ENCODE measurements around the gene F5. TPM values are rescaled to one million over a fixed set of nuclear protein-coding genes. Genes with fewer than 3 reads are reported as not detected.
A peak's percentile ranks its signal among the peaks of the same experiment; 100 is the strongest.

F5 gene
- polyA plus RNA-seq, 3 donors, result 6.5 to 14.5 (median 7.1) TPM

GRCh38 chr1:169472738-169473137 lies 113.5 kb downstream of the F5 start:
- Histone ChIP-seq H3K4me3 (replicated peaks in 1 of 3; ENCODE audit: low read depth in 2 of 3, low read length in 3 of 3) (no peak overlapping the region), H3K36me3 (replicated peaks in 1 of 2; ENCODE audit: control insufficient read depth in 1 of 2, insufficient read depth in 2 of 2, low read length in 2 of 2) (peaks cover 3 to 6% of the 10 kb centered on the region in 2 donors), H4K20me1 (ENCODE audit: insufficient read depth, low read length) (no peaks in the 10 kb centered on the region), H3K27ac (ENCODE audit: low read depth in 1 of 2, low read length in 2 of 2) (no peak overlapping the region), H3K4me2 (replicated peaks; ENCODE audit: extremely low read depth, low read length, poor library complexity, severe bottlenecking) (no peak overlapping the region), H3K9ac (ENCODE audit: insufficient read depth, low read length, poor library complexity, severe bottlenecking) (no peak overlapping the region), H3K27me3 (ENCODE audit: control insufficient read depth in 2 of 2, insufficient read depth in 2 of 2, low read length in 2 of 2) (no peaks in the 10 kb centered on the region), H3K4me1 (ENCODE audit: control insufficient read depth in 1 of 2, insufficient read depth in 2 of 2, low read length in 2 of 2) (peaks cover 4 to 11% of the 10 kb centered on the region in 2 donors), H3K79me2 (ENCODE audit: insufficient read depth, low read length) (peaks cover 7% of the 10 kb centered on the region), H3K9me3 (replicated peaks in 1 of 2; ENCODE audit: control insufficient read depth in 1 of 2, insufficient read depth in 1 of 2, low read length in 2 of 2) (no peaks in the 10 kb centered on the region), H2AFZ (ENCODE audit: insufficient read depth, low read depth, low read length, poor library complexity, severe bottlenecking) (no peak overlapping the region)
- no peak overlapping the region for H3K4me3 Mint-ChIP-seq
- H3K27me3 Mint-ChIP-seq (ENCODE audit: low read depth in 3 of 3), result peaks cover 0 to 3% (median 0%) of the 10 kb centered on the region in 3 donors
- WGBS (ENCODE audit: insufficient coverage), result no CpG with 5 or more reads among the region's 3 CpGs
- DNase-seq, result no peak
- intact Hi-C loops (cut with micrococcal nuclease), result no loop called here
- peaks cover 28 to 35% of the 10 kb centered on the region in 2 donors for H3K36me3 Mint-ChIP-seq
- H3K4me1 Mint-ChIP-seq, result peaks cover 2% of the 10 kb centered on the region
- H3K27ac Mint-ChIP-seq, result no peak overlapping the region
- H3K9me3 Mint-ChIP-seq, result no peaks in the 10 kb centered on the region
- TF ChIP-seq CTCF (IDR thresholded peaks at IDR 0.05), result no peak

- H3K4me3 Mint-ChIP-seq, result no peak overlapping the region
- Histone ChIP-seq H3K4me3 (replicated peaks in 1 of 3; ENCODE audit: low read depth in 2 of 3, low read length in 3 of 3) (no peak overlapping the region), H3K9me3 (replicated peaks in 1 of 2; ENCODE audit: control insufficient read depth in 1 of 2, insufficient read depth in 1 of 2, low read length in 2 of 2) (no peaks in the 10 kb centered on the region), H3K4me1 (ENCODE audit: control insufficient read depth in 1 of 2, insufficient read depth in 2 of 2, low read length in 2 of 2) (peaks cover 4 to 11% of the 10 kb centered on the region in 2 donors), H4K20me1 (ENCODE audit: insufficient read depth, low read length) (no peaks in the 10 kb centered on the region), H3K79me2 (ENCODE audit: insufficient read depth, low read length) (no peaks in the 10 kb centered on the region), H3K9ac (ENCODE audit: insufficient read depth, low read length, poor library complexity, severe bottlenecking) (no peak overlapping the region), H3K4me2 (replicated peaks; ENCODE audit: extremely low read depth, low read length, poor library complexity, severe bottlenecking) (no peak overlapping the region), H3K36me3 (replicated peaks in 1 of 2; ENCODE audit: control insufficient read depth in 1 of 2, insufficient read depth in 2 of 2, low read length in 2 of 2) (peaks cover 8 to 22% of the 10 kb centered on the region in 2 donors), H3K27ac (ENCODE audit: low read depth in 1 of 2, low read length in 2 of 2) (no peak overlapping the region), H2AFZ (ENCODE audit: insufficient read depth, low read depth, low read length, poor library complexity, severe bottlenecking) (no peak overlapping the region), H3K27me3 (ENCODE audit: control insufficient read depth in 2 of 2, insufficient read depth in 2 of 2, low read length in 2 of 2) (no peaks in the 10 kb centered on the region)
- intact Hi-C loops (cut with micrococcal nuclease), result loop anchor here (5.0 to 10.0 kb wide), 2 partner anchors 76 to 78 kb away; no protein-coding TSS in a partner anchor
- H3K27ac Mint-ChIP-seq, result peak overlapping the region in 1 of 7 donors; percentile 2
- no peaks in the 10 kb centered on the region for H3K9me3 Mint-ChIP-seq
- H3K4me1 Mint-ChIP-seq, result no peaks in the 10 kb centered on the region
- TF ChIP-seq CTCF (IDR thresholded peaks at IDR 0.05), result no peak
- peaks cover 29 to 38% of the 10 kb centered on the region in 2 donors for H3K36me3 Mint-ChIP-seq
- H3K27me3 Mint-ChIP-seq (ENCODE audit: low read depth in 3 of 3), result no peaks in the 10 kb centered on the region
- DNase-seq, result no peak
These were observed 117.3 kb downstream of the F5 start for GRCh38 chr1:169468982-169469381.

All from CD14-positive monocyte (primary cell).